Gastrocnemius medialis (tissue), 4 donors: ENCODE data around the gene TK2.

Experiments used
- POLR2A ChIP-seq, 2 donors: fragments of 450-650 bp; IDR thresholded peaks; one replicate each; pipeline ENCODE4 v1.6.1; 2017; ENCODE audit warnings: antibody characterized with exemption in 2 of 2, mild to moderate bottlenecking in 2 of 2, moderate library complexity in 2 of 2
- TF ChIP-seq, protein P1 (sequence below), 5 experiments: fragments of 450-650 bp in 3 of 5; fragments of 200-600 bp in 2 of 5; sonication (generic) in 2 of 5; IDR thresholded peaks in 4 of 5; conservative IDR thresholded peaks in 1 of 5; 1 replicate in 4 of 5; 2 replicates in 1 of 5; pipeline ENCODE4 v1.5.1; 2016 to 2019; ENCODE audit warnings: antibody characterized with exemption in 5 of 5, mild to moderate bottlenecking in 3 of 5, moderate library complexity in 3 of 5

DNA sequence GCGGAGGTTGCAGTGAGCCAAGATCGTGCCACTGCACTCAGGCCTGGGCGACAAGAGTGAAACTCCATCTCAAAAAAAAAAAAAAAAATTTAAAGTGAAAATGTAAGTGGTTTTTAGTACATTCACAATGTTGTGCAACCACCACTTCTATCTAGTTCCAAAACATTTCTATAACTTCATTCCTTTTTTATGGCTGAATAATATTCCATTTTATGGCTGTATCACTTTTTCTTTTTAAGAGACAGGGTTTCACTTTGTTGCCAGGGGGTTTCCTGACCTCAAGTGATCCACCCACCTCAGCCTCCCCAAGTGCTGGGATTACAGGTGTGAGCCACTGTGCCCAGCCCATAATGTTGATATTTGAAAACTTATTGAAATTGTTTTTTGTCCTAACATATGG, 42.9 kb upstream of the TK2 start:
- TF ChIP-seq, protein P1, sequence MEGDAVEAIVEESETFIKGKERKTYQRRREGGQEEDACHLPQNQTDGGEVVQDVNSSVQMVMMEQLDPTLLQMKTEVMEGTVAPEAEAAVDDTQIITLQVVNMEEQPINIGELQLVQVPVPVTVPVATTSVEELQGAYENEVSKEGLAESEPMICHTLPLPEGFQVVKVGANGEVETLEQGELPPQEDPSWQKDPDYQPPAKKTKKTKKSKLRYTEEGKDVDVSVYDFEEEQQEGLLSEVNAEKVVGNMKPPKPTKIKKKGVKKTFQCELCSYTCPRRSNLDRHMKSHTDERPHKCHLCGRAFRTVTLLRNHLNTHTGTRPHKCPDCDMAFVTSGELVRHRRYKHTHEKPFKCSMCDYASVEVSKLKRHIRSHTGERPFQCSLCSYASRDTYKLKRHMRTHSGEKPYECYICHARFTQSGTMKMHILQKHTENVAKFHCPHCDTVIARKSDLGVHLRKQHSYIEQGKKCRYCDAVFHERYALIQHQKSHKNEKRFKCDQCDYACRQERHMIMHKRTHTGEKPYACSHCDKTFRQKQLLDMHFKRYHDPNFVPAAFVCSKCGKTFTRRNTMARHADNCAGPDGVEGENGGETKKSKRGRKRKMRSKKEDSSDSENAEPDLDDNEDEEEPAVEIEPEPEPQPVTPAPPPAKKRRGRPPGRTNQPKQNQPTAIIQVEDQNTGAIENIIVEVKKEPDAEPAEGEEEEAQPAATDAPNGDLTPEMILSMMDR (IDR thresholded peaks at IDR 0.05 in 4 of 5, conservative IDR thresholded peaks at IDR 0.05 in 1 of 5), result no peak
- TF ChIP-seq POLR2A (IDR thresholded peaks at IDR 0.05), result no peak
